Aorta (tissue), 5 donors: ENCODE results near the gene SLC7A1. TPM values are rescaled to one million over a fixed set of nuclear protein-coding genes. Genes with fewer than 3 reads are reported as not detected.

Experiments
- ATAC-seq: fragments of 200-7000 bp; cut with Tn5 transposase; one replicate; pipeline ENCODE4 v1.9.1; 2022; ENCODE audit warnings: moderate library complexity; ENCODE audit not compliant: low FRiP score
- DNase-seq, 2 donors: peaks; one replicate each; pipeline ENCODE4 v3.0.0-alpha.2; 2020
- H3K27ac ChIP-seq, 2 donors: one replicate each; pipeline ENCODE4 v1.5.1; 2013; ENCODE audit warnings: low read length in 2 of 2, mild to moderate bottlenecking in 2 of 2, moderate library complexity in 2 of 2, control low read depth in 1 of 2, inconsistent platforms in 1 of 2, low read depth in 1 of 2
- H3K27me3 ChIP-seq, 2 donors: one replicate each; pipeline ENCODE4 v1.6.1; 2013; ENCODE audit warnings: control low read depth in 1 of 2, low read length in 1 of 2, mild to moderate bottlenecking in 1 of 2, moderate library complexity in 1 of 2; ENCODE audit not compliant: insufficient read depth in 2 of 2, control insufficient read depth in 1 of 2
- H3K36me3 ChIP-seq, 2 donors: one replicate each; pipeline ENCODE4 v1.6.1; 2013; ENCODE audit warnings: control low read depth in 1 of 2, low read length in 1 of 2, mild to moderate bottlenecking in 1 of 2; ENCODE audit not compliant: insufficient read depth in 2 of 2, control insufficient read depth in 1 of 2
- H3K4me1 ChIP-seq, 2 donors: one replicate each; pipeline ENCODE4 v1.6.1; 2013; ENCODE audit warnings: low read length in 2 of 2, control low read depth in 1 of 2, mild to moderate bottlenecking in 1 of 2, moderate library complexity in 1 of 2; ENCODE audit not compliant: insufficient read depth in 2 of 2, control insufficient read depth in 1 of 2
- H3K4me3 ChIP-seq, 2 donors: one replicate each; pipeline ENCODE4 v1.5.1; 2013; ENCODE audit warnings: low read length in 2 of 2, control low read depth in 1 of 2, mild to moderate bottlenecking in 1 of 2
- H3K9me3 ChIP-seq: one replicate; pipeline ENCODE4 v1.6.1; 2013; ENCODE audit warnings: mild to moderate bottlenecking, low read length; ENCODE audit not compliant: control insufficient read depth
- WGBS, 2 donors: extraction: QIAGEN DNeasy Blood & Tissue Kit; methylation state at CpG; one replicate each; pipeline ENCODE4 v1.1.7; 2013; 5-methylcytosine and 5-hydroxymethylcytosine counted together
- intact Hi-C, 2 donors: fragments of 100-400 bp; cut with DNase I; formaldehyde crosslinking; loops; one replicate each; pipeline versions ENCODE4 v1.14.2 to v1.15.0; 2022
- polyA plus RNA-seq, 2 donors: library from polyadenylated mRNA; stranded (reverse); fragments of 200-250 nt; gene quantifications; one replicate each; pipeline ENCODE4 v1.2.3, GENCODE V29; 2013
- total RNA-seq, 2 donors: library from RNA; stranded (reverse); fragmentation: NEBNext Ultra II Directional; extraction: Animal tissue kit (Norgen Biotek cat#: 25700); gene quantifications; one replicate each; pipeline ENCODE4 v1.2.1, GENCODE V29; 2021
- donor health status: healthy with polysubstance abuse.
- donor health status: Bipolar disorder and iron deficiency.
- donor health status: DM: no; HTN: no; CAD: no.
- donor health status: DM: no; HTN: no; CAD: no.
- donor health status: DM: yes; HTN: yes; CAD: no.

The SLC7A1 gene
- total and polyA plus RNA-seq, 4 donors: 2.7 to 52.1 (median 16.7) TPM

- DNase-seq: peak in 1 of 2 donors; percentile 71
Observed at GRCh38 chr13:29496241-29496712, 99.2 kb downstream of the SLC7A1 start.

GRCh38 chr13:29494520-29494919 lies 101.0 kb downstream of the SLC7A1 start:
- WGBS, 2 donors: 95% methylated on average over 8 of the region's 8 CpGs
- H3K4me1 ChIP-seq: no peaks in the 10 kb centered on the region
- no peaks in the 10 kb centered on the region for H3K9me3 ChIP-seq
- DNase-seq: no peak
- H3K27ac ChIP-seq: no peak overlapping the region
- intact Hi-C loops: no loop called here
- H3K4me3 ChIP-seq: no peak overlapping the region
- ATAC-seq: no peak
- peaks cover 0 to 1% of the 10 kb centered on the region in 2 donors for H3K36me3 ChIP-seq
- H3K27me3 ChIP-seq: no peaks in the 10 kb centered on the region

More at GRCh38 chr13:29496241-29496712, 99.2 kb downstream of the SLC7A1 start:
- WGBS, 2 donors: 12 to 17% methylated on average over 9 of the region's 9 CpGs
- peak; percentile 72 for ATAC-seq
- intact Hi-C loops: no loop called here
- Histone ChIP-seq H3K4me1 (no peaks in the 10 kb centered on the region), H3K36me3 (peaks cover 0 to 1% of the 10 kb centered on the region in 2 donors), H3K27ac (no peak overlapping the region), H3K9me3 (no peaks in the 10 kb centered on the region), H3K27me3 (no peaks in the 10 kb centered on the region), H3K4me3 (no peak overlapping the region)

GRCh38 chr13:29493796-29494195 lies 101.7 kb downstream of the SLC7A1 start:
- intact Hi-C loops: no loop called here
- Histone ChIP-seq H3K4me3 (no peak overlapping the region), H3K27me3 (no peaks in the 10 kb centered on the region), H3K4me1 (no peaks in the 10 kb centered on the region), H3K9me3 (no peaks in the 10 kb centered on the region), H3K27ac (no peak overlapping the region), H3K36me3 (peaks cover 0 to 1% of the 10 kb centered on the region in 2 donors)
- WGBS, 2 donors: 86% methylated on average over 4 of the region's 4 CpGs
- no peak for DNase-seq
- ATAC-seq: no peak

- 48% methylated on average over 2 of the region's 2 CpGs for WGBS, 2 donors
- Histone ChIP-seq H3K9me3 (no peaks in the 10 kb centered on the region), H3K4me1 (no peaks in the 10 kb centered on the region), H3K36me3 (peaks cover 0 to 1% of the 10 kb centered on the region in 2 donors), H3K27me3 (no peaks in the 10 kb centered on the region), H3K4me3 (no peak overlapping the region), H3K27ac (no peak overlapping the region)
- DNase-seq (no peak), ATAC-seq (no peak)
- intact Hi-C loops: no loop called here
Observed at GRCh38 chr13:29491248-29491647, 104.2 kb downstream of the SLC7A1 start.

GRCh38 chr13:29490561-29490885 lies 105.0 kb downstream of the SLC7A1 start:
- H3K4me3 ChIP-seq: no peak overlapping the region
- intact Hi-C loops: no loop called here
- ATAC-seq (no peak), DNase-seq (no peak)
- no peaks in the 10 kb centered on the region for H3K27me3 ChIP-seq
- peaks cover 0 to 1% of the 10 kb centered on the region in 2 donors for H3K36me3 ChIP-seq
- no peak overlapping the region for H3K27ac ChIP-seq
- 91 to 92% methylated on average over 9 of the region's 9 CpGs for WGBS, 2 donors
- no peaks in the 10 kb centered on the region for H3K9me3 ChIP-seq
- H3K4me1 ChIP-seq: no peaks in the 10 kb centered on the region

- Histone ChIP-seq H3K27me3 (no peaks in the 10 kb centered on the region), H3K27ac (no peak overlapping the region), H3K4me3 (no peak overlapping the region), H3K36me3 (peaks cover 0 to 1% of the 10 kb centered on the region in 2 donors), H3K9me3 (no peaks in the 10 kb centered on the region), H3K4me1 (no peaks in the 10 kb centered on the region)
- DNase-seq (no peak), ATAC-seq (no peak)
- intact Hi-C loops: no loop called here
- 84 to 85% methylated on average over 14 of the region's 14 CpGs for WGBS, 2 donors
Observed at GRCh38 chr13:29489650-29490560, 105.6 kb downstream of the SLC7A1 start.

GRCh38 chr13:29487466-29488454 lies 107.7 kb downstream of the SLC7A1 start:
- H3K27ac ChIP-seq: no peak overlapping the region
- no peaks in the 10 kb centered on the region for H3K36me3 ChIP-seq
- no peak overlapping the region for H3K4me3 ChIP-seq
- ATAC-seq: no peak
- intact Hi-C loops: no loop called here
- H3K27me3 ChIP-seq: no peaks in the 10 kb centered on the region
- 88 to 89% methylated on average over 22 of the region's 22 CpGs for WGBS, 2 donors
- H3K4me1 ChIP-seq: no peaks in the 10 kb centered on the region
- DNase-seq: no peak
- no peaks in the 10 kb centered on the region for H3K9me3 ChIP-seq

- H3K27ac ChIP-seq: no peak overlapping the region
- no peak overlapping the region for H3K4me3 ChIP-seq
- no peaks in the 10 kb centered on the region for H3K27me3 ChIP-seq
- ATAC-seq: no peak
- H3K4me1 ChIP-seq: no peaks in the 10 kb centered on the region
- WGBS, 2 donors: 58 to 63% methylated on average over 3 of the region's 3 CpGs
- intact Hi-C loops: no loop called here
- DNase-seq: no peak
- H3K9me3 ChIP-seq: no peaks in the 10 kb centered on the region
- no peaks in the 10 kb centered on the region for H3K36me3 ChIP-seq
Observed at GRCh38 chr13:29486551-29486950, 108.9 kb downstream of the SLC7A1 start.
